HCT116 (cell line): Measurements from ENCODE around the gene PDK4. TPM values are rescaled to one million over a fixed set of nuclear protein-coding genes. Genes with fewer than 3 reads are reported as not detected.

ENCODE experiments used
- ATAC-seq: fragments of 200-7000 bp; cut with Tn5 transposase; 2 replicates; pipeline ENCODE4 v1.9.1; 2020; ENCODE audit warnings: mild to moderate bottlenecking, moderate library complexity
- BruUV-seq: library from RNA; stranded (reverse); fragments of 400-500 nt; replicated peaks from 2 replicates; lab custom pipeline; 2021; lab: Mats Ljungman, UMichigan
- CTCF ChIA-PET: fragments of 300-600 bp; sonication (Branson Sonifier 250); formaldehyde crosslinking; loops from one replicate; lab custom pipeline; 2021; ENCODE audit warnings: antibody characterized with exemption; lab: Charles Lee
- POLR2A ChIA-PET: fragments of 300-600, 350-600 bp; sonication (Branson Sonifier 250); formaldehyde crosslinking; loops from one replicate; lab custom pipeline; 2021; ENCODE audit warnings: antibody characterized with exemption; lab: Charles Lee
- RAD21 ChIA-PET, 2 experiments: fragments of 300-600 bp; sonication (Branson Sonifier 250); formaldehyde crosslinking; loops; one replicate each; lab custom pipeline; 2023; ENCODE audit warnings: low total read pairs in 2 of 2; ENCODE audit not compliant: uncharacterized antibody in 2 of 2, unreplicated experiment in 2 of 2, low non-redundant PET in 1 of 2; lab: Charles Lee
- DNase-seq: peaks from one replicate; pipeline ENCODE4 v3.0.0-alpha.2; 2010; ENCODE audit warnings: low read depth, low spot score
- H2AFZ ChIP-seq: fragments of 200-600 bp; shearing (Covaris generic), sonication (generic); 2 replicates; pipeline ENCODE4 v1.6.1; 2017; ENCODE audit warnings: low read depth, mixed run types, mixed read lengths, antibody characterized with exemption, low read length; ENCODE audit not compliant: poor library complexity, severe bottlenecking
- H3K27ac ChIP-seq: 2 replicates; pipeline ENCODE4 v1.5.1; 2012; ENCODE audit warnings: low read depth, low read length
- H3K27me3 ChIP-seq: fragments of 200-600 bp; sonication (generic); 2 replicates; pipeline ENCODE4 v1.6.1; 2016; ENCODE audit warnings: mixed run types, low read length, mixed read lengths; ENCODE audit not compliant: insufficient read depth
- H3K36me3 ChIP-seq, 2 experiments: fragments of 200-500 bp in 1 of 2; fragments of 200-600 bp in 1 of 2; sonication (Bioruptor generic) in 1 of 2; sonication (generic) in 1 of 2; 2 replicates each; pipeline versions ENCODE4 v1.5.1 to v1.6.1; 2014 to 2016; ENCODE audit warnings: low read length in 2 of 2, inconsistent platforms in 1 of 2, mixed read lengths in 1 of 2, mixed run types in 1 of 2; ENCODE audit not compliant: insufficient read depth in 2 of 2, control insufficient read depth in 1 of 2
- H3K4me1 ChIP-seq, 2 experiments: fragments of 200-600 bp in 1 of 2; sonication (generic) in 1 of 2; 2 replicates each; pipeline versions ENCODE4 v1.5.1 to v1.6.1; 2012 to 2017; ENCODE audit warnings: low read length in 2 of 2, inconsistent platforms in 1 of 2, mild to moderate bottlenecking in 1 of 2, mixed read lengths in 1 of 2, mixed run types in 1 of 2, moderate library complexity in 1 of 2; ENCODE audit not compliant: insufficient read depth in 2 of 2, control insufficient read depth in 1 of 2
- H3K4me2 ChIP-seq: fragments of 200-600 bp; sonication (generic); 2 replicates; pipeline ENCODE4 v1.6.1; 2017; ENCODE audit warnings: mixed run types, low read length, mixed read lengths
- H3K4me3 ChIP-seq, 2 experiments: fragments of 200-600 bp in 1 of 2; sonication (generic) in 1 of 2; replicated peaks in 1 of 2; 2 replicates each; pipeline ENCODE4 v1.5.1; 2011 to 2016; ENCODE audit warnings: low read length in 2 of 2, control low read depth in 1 of 2, low read depth in 1 of 2, mild to moderate bottlenecking in 1 of 2, mixed read lengths in 1 of 2, mixed run types in 1 of 2
- H3K79me2 ChIP-seq: fragments of 200-600 bp; sonication (generic); 2 replicates; pipeline ENCODE4 v1.6.1; 2017; ENCODE audit warnings: mild to moderate bottlenecking, mixed run types, low read length, moderate library complexity, mixed read lengths; ENCODE audit not compliant: insufficient read depth
- H3K9ac ChIP-seq: fragments of 200-600 bp; sonication (generic); 2 replicates; pipeline ENCODE4 v1.6.1; 2016; ENCODE audit warnings: low read length, mixed read lengths
- H3K9me2 ChIP-seq: fragments of 200-600 bp; sonication (generic), shearing (Covaris generic); 2 replicates; pipeline ENCODE4 v1.6.1; 2017; ENCODE audit warnings: mixed run types, mild to moderate bottlenecking, moderate library complexity; ENCODE audit not compliant: insufficient read depth
- H3K9me3 ChIP-seq, 2 experiments: fragments of 200-500 bp in 1 of 2; fragments of 200-600 bp in 1 of 2; sonication (Bioruptor generic) in 1 of 2; sonication (generic) in 1 of 2; 2 replicates each; pipeline ENCODE4 v1.6.1; 2014 to 2017; ENCODE audit warnings: low read length in 2 of 2, mixed read lengths in 2 of 2, inconsistent platforms in 1 of 2, low read depth in 1 of 2, mild to moderate bottlenecking in 1 of 2, mixed run types in 1 of 2, moderate library complexity in 1 of 2; ENCODE audit not compliant: control insufficient read depth in 1 of 2, insufficient read depth in 1 of 2
- H4K20me1 ChIP-seq: fragments of 200-600 bp; sonication (generic), shearing (Covaris generic); 2 replicates; pipeline ENCODE4 v1.6.1; 2017; ENCODE audit warnings: mixed run types, mild to moderate bottlenecking, moderate library complexity; ENCODE audit not compliant: insufficient read depth
- EZH2phosphoT487 ChIP-seq: fragments of 200-600 bp; IDR thresholded peaks from 2 replicates; pipeline ENCODE4 v1.6.1; 2018; ENCODE audit warnings: antibody characterized with exemption, borderline replicate concordance
- POLR2AphosphoS5 ChIP-seq: IDR thresholded peaks from 2 replicates; pipeline ENCODE4 v1.6.1; 2011; ENCODE audit warnings: mild to moderate bottlenecking, low read depth, low read length, moderate library complexity
- RAD21 ChIP-seq: IDR thresholded peaks from 2 replicates; pipeline ENCODE4 v1.6.1; 2012; ENCODE audit warnings: low read depth, mild to moderate bottlenecking
- SP1 ChIP-seq: IDR thresholded peaks from 2 replicates; pipeline ENCODE4 v1.6.1; 2012; ENCODE audit warnings: low read depth
- intact Hi-C: fragments of 100-400 bp; cut with micrococcal nuclease; formaldehyde crosslinking; loops from 2 replicates; pipeline ENCODE4 v1.10.0; 2022
- total RNA-seq: library from RNA; stranded (reverse); gene quantifications from one replicate; pipeline ENCODE4 v1.2.1, GENCODE V29; 2021; ENCODE audit not compliant: unreplicated experiment
- TF ChIP-seq, protein P1 (sequence below): IDR thresholded peaks from 2 replicates; pipeline ENCODE4 v1.6.1; 2012; ENCODE audit warnings: low read depth
- TF ChIP-seq, protein P2 (sequence below): IDR thresholded peaks from 2 replicates; pipeline ENCODE4 v1.6.1; 2011; ENCODE audit warnings: mild to moderate bottlenecking, low read length, moderate library complexity; ENCODE audit not compliant: insufficient replicate concordance; ENCODE audit errors: extremely low read depth
- TF ChIP-seq, protein P3 (sequence below), 3 experiments: fragments of 200-600 bp in 1 of 3; sonication (generic) in 1 of 3; IDR thresholded peaks in 2 of 3; conservative IDR thresholded peaks in 1 of 3; 2 replicates each; pipeline ENCODE4 v1.5.1; 2012 to 2017; ENCODE audit warnings: low read depth in 2 of 3, low read length in 2 of 3, antibody characterized with exemption in 1 of 3, borderline replicate concordance in 1 of 3, control low read depth in 1 of 3, mild to moderate bottlenecking in 1 of 3, mixed read lengths in 1 of 3, mixed run types in 1 of 3, moderate library complexity in 1 of 3; ENCODE audit not compliant: insufficient read depth in 1 of 3

Gene PDK4
- total RNA-seq, 1 experiment from 2014 or later, result 2.1 TPM

DNA sequence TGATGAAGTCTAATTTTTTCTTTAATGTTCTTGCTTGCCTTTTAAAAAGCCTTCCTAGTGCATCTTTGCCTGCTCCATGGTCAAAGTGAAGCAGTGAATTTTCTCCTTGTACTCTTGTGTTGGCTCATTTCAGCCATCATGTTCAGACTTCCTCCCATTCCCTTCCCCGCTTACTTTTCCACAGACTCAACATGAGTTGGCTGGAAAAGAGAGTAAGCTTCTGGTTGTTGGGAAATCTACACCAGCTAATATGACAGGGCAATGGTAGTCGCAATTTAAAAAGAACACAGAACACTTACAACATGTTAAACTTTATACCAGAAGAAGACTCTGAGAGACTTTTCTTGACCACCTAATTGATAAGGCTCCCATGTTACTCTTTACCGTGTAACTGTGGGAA, 24.3 kb upstream of the PDK4 start:
- H3K4me3 ChIP-seq, result no peak overlapping the region
- H3K4me2 ChIP-seq, result no peak overlapping the region
- H4K20me1 ChIP-seq, result no peaks in the 10 kb centered on the region
- H3K79me2 ChIP-seq, result no peaks in the 10 kb centered on the region
- no peak overlapping the region for H3K9ac ChIP-seq
- TF ChIP-seq POLR2AphosphoS5, result no peak
- TF ChIP-seq, protein P1, sequence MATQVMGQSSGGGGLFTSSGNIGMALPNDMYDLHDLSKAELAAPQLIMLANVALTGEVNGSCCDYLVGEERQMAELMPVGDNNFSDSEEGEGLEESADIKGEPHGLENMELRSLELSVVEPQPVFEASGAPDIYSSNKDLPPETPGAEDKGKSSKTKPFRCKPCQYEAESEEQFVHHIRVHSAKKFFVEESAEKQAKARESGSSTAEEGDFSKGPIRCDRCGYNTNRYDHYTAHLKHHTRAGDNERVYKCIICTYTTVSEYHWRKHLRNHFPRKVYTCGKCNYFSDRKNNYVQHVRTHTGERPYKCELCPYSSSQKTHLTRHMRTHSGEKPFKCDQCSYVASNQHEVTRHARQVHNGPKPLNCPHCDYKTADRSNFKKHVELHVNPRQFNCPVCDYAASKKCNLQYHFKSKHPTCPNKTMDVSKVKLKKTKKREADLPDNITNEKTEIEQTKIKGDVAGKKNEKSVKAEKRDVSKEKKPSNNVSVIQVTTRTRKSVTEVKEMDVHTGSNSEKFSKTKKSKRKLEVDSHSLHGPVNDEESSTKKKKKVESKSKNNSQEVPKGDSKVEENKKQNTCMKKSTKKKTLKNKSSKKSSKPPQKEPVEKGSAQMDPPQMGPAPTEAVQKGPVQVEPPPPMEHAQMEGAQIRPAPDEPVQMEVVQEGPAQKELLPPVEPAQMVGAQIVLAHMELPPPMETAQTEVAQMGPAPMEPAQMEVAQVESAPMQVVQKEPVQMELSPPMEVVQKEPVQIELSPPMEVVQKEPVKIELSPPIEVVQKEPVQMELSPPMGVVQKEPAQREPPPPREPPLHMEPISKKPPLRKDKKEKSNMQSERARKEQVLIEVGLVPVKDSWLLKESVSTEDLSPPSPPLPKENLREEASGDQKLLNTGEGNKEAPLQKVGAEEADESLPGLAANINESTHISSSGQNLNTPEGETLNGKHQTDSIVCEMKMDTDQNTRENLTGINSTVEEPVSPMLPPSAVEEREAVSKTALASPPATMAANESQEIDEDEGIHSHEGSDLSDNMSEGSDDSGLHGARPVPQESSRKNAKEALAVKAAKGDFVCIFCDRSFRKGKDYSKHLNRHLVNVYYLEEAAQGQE, result no peak
- TF ChIP-seq, protein P2, sequence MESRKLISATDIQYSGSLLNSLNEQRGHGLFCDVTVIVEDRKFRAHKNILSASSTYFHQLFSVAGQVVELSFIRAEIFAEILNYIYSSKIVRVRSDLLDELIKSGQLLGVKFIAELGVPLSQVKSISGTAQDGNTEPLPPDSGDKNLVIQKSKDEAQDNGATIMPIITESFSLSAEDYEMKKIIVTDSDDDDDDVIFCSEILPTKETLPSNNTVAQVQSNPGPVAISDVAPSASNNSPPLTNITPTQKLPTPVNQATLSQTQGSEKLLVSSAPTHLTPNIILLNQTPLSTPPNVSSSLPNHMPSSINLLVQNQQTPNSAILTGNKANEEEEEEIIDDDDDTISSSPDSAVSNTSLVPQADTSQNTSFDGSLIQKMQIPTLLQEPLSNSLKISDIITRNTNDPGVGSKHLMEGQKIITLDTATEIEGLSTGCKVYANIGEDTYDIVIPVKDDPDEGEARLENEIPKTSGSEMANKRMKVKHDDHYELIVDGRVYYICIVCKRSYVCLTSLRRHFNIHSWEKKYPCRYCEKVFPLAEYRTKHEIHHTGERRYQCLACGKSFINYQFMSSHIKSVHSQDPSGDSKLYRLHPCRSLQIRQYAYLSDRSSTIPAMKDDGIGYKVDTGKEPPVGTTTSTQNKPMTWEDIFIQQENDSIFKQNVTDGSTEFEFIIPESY, result no peak
- TF ChIP-seq, protein P3, sequence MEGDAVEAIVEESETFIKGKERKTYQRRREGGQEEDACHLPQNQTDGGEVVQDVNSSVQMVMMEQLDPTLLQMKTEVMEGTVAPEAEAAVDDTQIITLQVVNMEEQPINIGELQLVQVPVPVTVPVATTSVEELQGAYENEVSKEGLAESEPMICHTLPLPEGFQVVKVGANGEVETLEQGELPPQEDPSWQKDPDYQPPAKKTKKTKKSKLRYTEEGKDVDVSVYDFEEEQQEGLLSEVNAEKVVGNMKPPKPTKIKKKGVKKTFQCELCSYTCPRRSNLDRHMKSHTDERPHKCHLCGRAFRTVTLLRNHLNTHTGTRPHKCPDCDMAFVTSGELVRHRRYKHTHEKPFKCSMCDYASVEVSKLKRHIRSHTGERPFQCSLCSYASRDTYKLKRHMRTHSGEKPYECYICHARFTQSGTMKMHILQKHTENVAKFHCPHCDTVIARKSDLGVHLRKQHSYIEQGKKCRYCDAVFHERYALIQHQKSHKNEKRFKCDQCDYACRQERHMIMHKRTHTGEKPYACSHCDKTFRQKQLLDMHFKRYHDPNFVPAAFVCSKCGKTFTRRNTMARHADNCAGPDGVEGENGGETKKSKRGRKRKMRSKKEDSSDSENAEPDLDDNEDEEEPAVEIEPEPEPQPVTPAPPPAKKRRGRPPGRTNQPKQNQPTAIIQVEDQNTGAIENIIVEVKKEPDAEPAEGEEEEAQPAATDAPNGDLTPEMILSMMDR (IDR thresholded peaks at IDR 0.05 in 2 of 3, conservative IDR thresholded peaks at IDR 0.05 in 1 of 3; ENCODE audit: borderline replicate concordance in 1 of 3, insufficient read depth in 1 of 3, low read depth in 2 of 3, low read length in 2 of 3), result no peak
- no peak for TF ChIP-seq EZH2phosphoT487
- no peak for TF ChIP-seq SP1
- no peak for TF ChIP-seq RAD21
- TF ChIP-seq, all 23 proteins: peak for 0
- H3K27ac ChIP-seq, result no peak overlapping the region
- no TSS peak for BruUV-seq
- RAD21 ChIA-PET, result no interaction called here
- no peaks in the 10 kb centered on the region for H3K9me2 ChIP-seq
- no peaks in the 10 kb centered on the region for H3K9me3 ChIP-seq
- H2AFZ ChIP-seq, result no peak overlapping the region
- H3K36me3 ChIP-seq, result no peaks in the 10 kb centered on the region
- no peaks in the 10 kb centered on the region for H3K27me3 ChIP-seq
- POLR2A ChIA-PET, result no interaction called here
- CTCF ChIA-PET, result no interaction called here
- no peaks in the 10 kb centered on the region for H3K4me1 ChIP-seq
- DNase-seq, result no peak
- intact Hi-C loops, result no loop called here
- no peak for ATAC-seq
